ENCODE data around the gene FMO5.

The FMO5 gene

GRCh38 chr1:147209825-147210821 lies 15.0 kb downstream of the FMO5 start:
- H3K4me3 ChIP-seq (ENCODE audit: low read length): no peak overlapping the region
- TF ChIP-seq CTCF (IDR thresholded peaks at IDR 0.05; ENCODE audit: low read depth, low read length, poor library complexity, severe bottlenecking) (no peak), EZH2phosphoT487 (IDR thresholded peaks at IDR 0.05; ENCODE audit: borderline replicate concordance, low read length) (no peak)
- no peaks in the 10 kb centered on the region for H3K36me3 ChIP-seq (ENCODE audit: control insufficient read depth, low read length)
- H3K4me1 ChIP-seq (ENCODE audit: control insufficient read depth, low read length): peaks cover 9% of the 10 kb centered on the region
- H3K27me3 ChIP-seq (ENCODE audit: control insufficient read depth, low read length): no peaks in the 10 kb centered on the region
- no peaks in the 10 kb centered on the region for H3F3A ChIP-seq (ENCODE audit: control insufficient read depth, insufficient read depth)
- H4K20me1 ChIP-seq (ENCODE audit: control insufficient read depth, insufficient read depth, low read depth, low read length): no peaks in the 10 kb centered on the region
- no peak overlapping the region for H3K27ac ChIP-seq (ENCODE audit: low read depth, low read length)
- no peaks in the 10 kb centered on the region for H3K9me3 ChIP-seq (ENCODE audit: control insufficient read depth, insufficient read depth, low read length)
- no peak overlapping the region for H3K4me2 ChIP-seq (ENCODE audit: low read length)
- no peaks in the 10 kb centered on the region; the same call in 1 of the 2 replicates for H3K9me2 ChIP-seq (replicated peaks; ENCODE audit: control insufficient read depth, low read length)
- no peaks in the 10 kb centered on the region for H3K79me2 ChIP-seq (ENCODE audit: control insufficient read depth, low read length)

- Histone ChIP-seq H3K4me3 (ENCODE audit: low read length) (no peak overlapping the region), H3K27me3 (ENCODE audit: control insufficient read depth, low read length) (no peaks in the 10 kb centered on the region), H3K36me3 (ENCODE audit: control insufficient read depth, low read length) (no peaks in the 10 kb centered on the region), H3K9me3 (ENCODE audit: control insufficient read depth, insufficient read depth, low read length) (no peaks in the 10 kb centered on the region), H3F3A (ENCODE audit: control insufficient read depth, insufficient read depth) (no peaks in the 10 kb centered on the region), H3K9me2 (replicated peaks; ENCODE audit: control insufficient read depth, low read length) (no peaks in the 10 kb centered on the region; the same call in 1 of the 2 replicates), H3K4me1 (ENCODE audit: control insufficient read depth, low read length) (peaks cover 11% of the 10 kb centered on the region), H3K27ac (ENCODE audit: low read depth, low read length) (no peak overlapping the region), H4K20me1 (ENCODE audit: control insufficient read depth, insufficient read depth, low read depth, low read length) (no peaks in the 10 kb centered on the region), H3K4me2 (ENCODE audit: low read length) (no peak overlapping the region), H3K79me2 (ENCODE audit: control insufficient read depth, low read length) (no peaks in the 10 kb centered on the region)
- no peak for TF ChIP-seq CTCF (IDR thresholded peaks at IDR 0.05; ENCODE audit: low read depth, low read length, poor library complexity, severe bottlenecking)
- no peak for TF ChIP-seq EZH2phosphoT487 (IDR thresholded peaks at IDR 0.05; ENCODE audit: borderline replicate concordance, low read length)
Measured at GRCh38 chr1:147208619-147209018, 16.5 kb downstream of the FMO5 start.

- H3K9me3 ChIP-seq (ENCODE audit: control insufficient read depth, insufficient read depth, low read length): no peaks in the 10 kb centered on the region
- H3K27ac ChIP-seq (ENCODE audit: low read depth, low read length): no peak overlapping the region
- no peak for TF ChIP-seq CTCF (IDR thresholded peaks at IDR 0.05; ENCODE audit: low read depth, low read length, poor library complexity, severe bottlenecking)
- no peak for TF ChIP-seq EZH2phosphoT487 (IDR thresholded peaks at IDR 0.05; ENCODE audit: borderline replicate concordance, low read length)
- no peaks in the 10 kb centered on the region for H4K20me1 ChIP-seq (ENCODE audit: control insufficient read depth, insufficient read depth, low read depth, low read length)
- no peaks in the 10 kb centered on the region for H3K36me3 ChIP-seq (ENCODE audit: control insufficient read depth, low read length)
- no peaks in the 10 kb centered on the region for H3F3A ChIP-seq (ENCODE audit: control insufficient read depth, insufficient read depth)
- peaks cover 11% of the 10 kb centered on the region for H3K4me1 ChIP-seq (ENCODE audit: control insufficient read depth, low read length)
- H3K27me3 ChIP-seq (ENCODE audit: control insufficient read depth, low read length): no peaks in the 10 kb centered on the region
- H3K4me2 ChIP-seq (ENCODE audit: low read length): no peak overlapping the region
- H3K79me2 ChIP-seq (ENCODE audit: control insufficient read depth, low read length): no peaks in the 10 kb centered on the region
- H3K4me3 ChIP-seq (ENCODE audit: low read length): no peak overlapping the region
- H3K9me2 ChIP-seq (replicated peaks; ENCODE audit: control insufficient read depth, low read length): no peaks in the 10 kb centered on the region; the same call in 1 of the 2 replicates
Measured at GRCh38 chr1:147207192-147207591, 17.9 kb downstream of the FMO5 start.
